SK-N-SH (cell line): ENCODE results near the gene PRAMEF5.
"Not testable (repeated sequence)": the region's sequence is repeated elsewhere in the genome, so short reads cannot be mapped to it uniquely, and the experiment has no call there.

ENCODE experiments used
- CHD2 ChIP-seq: fragments of 150-350 bp; IDR thresholded peaks from 2 replicates; pipeline ENCODE4 v1.6.1; 2018; ENCODE audit warnings: low read length; ENCODE audit not compliant: partially characterized antibody
- FOSL2 ChIP-seq: IDR thresholded peaks from 2 replicates; pipeline ENCODE4 v1.4.0; 2012; ENCODE audit warnings: low read depth, mild to moderate bottlenecking, moderate library complexity, borderline replicate concordance
- MEF2A ChIP-seq: IDR thresholded peaks from 2 replicates; pipeline ENCODE4 v1.4.0; 2012; ENCODE audit warnings: low read depth, borderline replicate concordance
- POLR2AphosphoS5 ChIP-seq: IDR thresholded peaks from 2 replicates; pipeline ENCODE4 v1.6.1; 2012; ENCODE audit warnings: low read depth, low read length
- RAD21 ChIP-seq: IDR thresholded peaks from 2 replicates; pipeline ENCODE4 v1.6.1; 2012; ENCODE audit warnings: mild to moderate bottlenecking, low read length
- RFX5 ChIP-seq: IDR thresholded peaks from 2 replicates; pipeline ENCODE4 v1.6.1; 2012; ENCODE audit warnings: mild to moderate bottlenecking, improper control_type of control experiment, low read length
- TCF12 ChIP-seq: IDR thresholded peaks from 2 replicates; pipeline ENCODE4 v1.4.0; 2012
- TF ChIP-seq, protein P1 (sequence below): fragments of 200-600 bp; sonication (generic); IDR thresholded peaks from 2 replicates; pipeline ENCODE4 v1.6.1; 2017; ENCODE audit warnings: antibody characterized with exemption, mild to moderate bottlenecking, moderate library complexity
- TF ChIP-seq, protein P2 (sequence below): IDR thresholded peaks from 2 replicates; pipeline ENCODE4; 2012
- TF ChIP-seq, protein P3 (sequence below): IDR thresholded peaks from 2 replicates; pipeline ENCODE4 v1.4.0; 2012; ENCODE audit warnings: low read depth

DNA sequence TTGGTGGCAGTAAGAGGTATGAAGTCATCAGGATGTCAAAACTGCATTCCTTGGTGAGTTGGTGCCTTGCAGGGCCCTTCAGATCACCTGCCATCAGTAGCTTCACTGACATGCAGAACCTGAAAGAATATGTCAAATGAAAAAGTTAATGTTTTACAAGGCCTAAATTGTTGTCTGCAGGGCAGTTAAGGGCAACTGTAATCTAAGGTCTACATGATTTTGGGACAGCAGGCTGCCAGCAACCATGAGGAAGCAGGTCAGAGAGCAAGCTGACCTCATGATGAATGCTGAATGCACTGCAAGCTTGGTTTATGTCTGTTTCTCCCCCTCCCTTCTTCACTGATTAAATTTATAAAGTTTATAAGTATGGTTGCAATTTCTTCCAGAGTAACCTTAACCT lies 48.2 kb downstream of the PRAMEF5 start:
- TF ChIP-seq, protein P1, sequence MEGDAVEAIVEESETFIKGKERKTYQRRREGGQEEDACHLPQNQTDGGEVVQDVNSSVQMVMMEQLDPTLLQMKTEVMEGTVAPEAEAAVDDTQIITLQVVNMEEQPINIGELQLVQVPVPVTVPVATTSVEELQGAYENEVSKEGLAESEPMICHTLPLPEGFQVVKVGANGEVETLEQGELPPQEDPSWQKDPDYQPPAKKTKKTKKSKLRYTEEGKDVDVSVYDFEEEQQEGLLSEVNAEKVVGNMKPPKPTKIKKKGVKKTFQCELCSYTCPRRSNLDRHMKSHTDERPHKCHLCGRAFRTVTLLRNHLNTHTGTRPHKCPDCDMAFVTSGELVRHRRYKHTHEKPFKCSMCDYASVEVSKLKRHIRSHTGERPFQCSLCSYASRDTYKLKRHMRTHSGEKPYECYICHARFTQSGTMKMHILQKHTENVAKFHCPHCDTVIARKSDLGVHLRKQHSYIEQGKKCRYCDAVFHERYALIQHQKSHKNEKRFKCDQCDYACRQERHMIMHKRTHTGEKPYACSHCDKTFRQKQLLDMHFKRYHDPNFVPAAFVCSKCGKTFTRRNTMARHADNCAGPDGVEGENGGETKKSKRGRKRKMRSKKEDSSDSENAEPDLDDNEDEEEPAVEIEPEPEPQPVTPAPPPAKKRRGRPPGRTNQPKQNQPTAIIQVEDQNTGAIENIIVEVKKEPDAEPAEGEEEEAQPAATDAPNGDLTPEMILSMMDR, result not testable (repeated sequence)
- not testable (repeated sequence) for TF ChIP-seq POLR2AphosphoS5, RAD21, TCF12, CHD2, FOSL2, RFX5, MEF2A
- TF ChIP-seq, protein P2, sequence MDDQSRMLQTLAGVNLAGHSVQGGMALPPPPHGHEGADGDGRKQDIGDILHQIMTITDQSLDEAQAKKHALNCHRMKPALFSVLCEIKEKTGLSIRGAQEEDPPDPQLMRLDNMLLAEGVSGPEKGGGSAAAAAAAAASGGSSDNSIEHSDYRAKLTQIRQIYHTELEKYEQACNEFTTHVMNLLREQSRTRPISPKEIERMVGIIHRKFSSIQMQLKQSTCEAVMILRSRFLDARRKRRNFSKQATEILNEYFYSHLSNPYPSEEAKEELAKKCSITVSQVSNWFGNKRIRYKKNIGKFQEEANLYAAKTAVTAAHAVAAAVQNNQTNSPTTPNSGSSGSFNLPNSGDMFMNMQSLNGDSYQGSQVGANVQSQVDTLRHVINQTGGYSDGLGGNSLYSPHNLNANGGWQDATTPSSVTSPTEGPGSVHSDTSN, result not testable (repeated sequence)
- TF ChIP-seq, protein P3, sequence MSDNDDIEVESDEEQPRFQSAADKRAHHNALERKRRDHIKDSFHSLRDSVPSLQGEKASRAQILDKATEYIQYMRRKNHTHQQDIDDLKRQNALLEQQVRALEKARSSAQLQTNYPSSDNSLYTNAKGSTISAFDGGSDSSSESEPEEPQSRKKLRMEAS, result not testable (repeated sequence)
